ENCODE measurements around the gene MYPOP.

DNA sequence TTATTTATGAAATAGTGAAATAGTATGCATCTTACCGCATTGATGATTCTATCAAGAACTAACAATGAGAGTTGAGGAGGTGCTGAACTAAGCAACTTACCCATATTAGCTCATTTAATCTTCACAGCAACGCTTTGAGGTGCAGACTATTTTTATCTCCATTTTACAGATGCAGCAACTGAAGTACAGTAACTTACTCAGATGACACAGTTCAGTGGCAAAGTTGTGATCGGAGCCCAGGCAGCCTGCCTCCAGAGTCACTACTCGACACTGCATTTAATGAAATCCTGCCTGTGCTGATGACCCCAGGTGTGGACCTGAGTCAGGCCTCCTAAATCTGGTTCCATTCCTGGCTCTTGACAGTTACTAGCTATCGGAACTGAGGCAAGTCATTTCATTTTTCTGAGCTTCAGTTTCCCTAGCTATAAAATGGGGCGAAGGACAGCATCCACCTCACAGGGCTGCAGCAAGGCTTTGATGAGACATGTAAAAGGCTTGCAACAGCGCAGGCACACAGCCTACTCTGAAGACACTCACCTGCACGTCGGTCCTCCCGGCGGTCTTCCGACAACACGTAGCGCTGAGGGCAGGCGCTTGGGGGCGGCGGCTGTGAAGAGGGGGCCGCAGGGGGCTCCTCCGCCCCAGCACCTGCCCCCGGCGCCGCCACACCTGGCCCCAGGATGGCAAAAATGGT lies 1.5 kb downstream of the MYPOP start:
- TF ChIP-seq, protein P1, sequence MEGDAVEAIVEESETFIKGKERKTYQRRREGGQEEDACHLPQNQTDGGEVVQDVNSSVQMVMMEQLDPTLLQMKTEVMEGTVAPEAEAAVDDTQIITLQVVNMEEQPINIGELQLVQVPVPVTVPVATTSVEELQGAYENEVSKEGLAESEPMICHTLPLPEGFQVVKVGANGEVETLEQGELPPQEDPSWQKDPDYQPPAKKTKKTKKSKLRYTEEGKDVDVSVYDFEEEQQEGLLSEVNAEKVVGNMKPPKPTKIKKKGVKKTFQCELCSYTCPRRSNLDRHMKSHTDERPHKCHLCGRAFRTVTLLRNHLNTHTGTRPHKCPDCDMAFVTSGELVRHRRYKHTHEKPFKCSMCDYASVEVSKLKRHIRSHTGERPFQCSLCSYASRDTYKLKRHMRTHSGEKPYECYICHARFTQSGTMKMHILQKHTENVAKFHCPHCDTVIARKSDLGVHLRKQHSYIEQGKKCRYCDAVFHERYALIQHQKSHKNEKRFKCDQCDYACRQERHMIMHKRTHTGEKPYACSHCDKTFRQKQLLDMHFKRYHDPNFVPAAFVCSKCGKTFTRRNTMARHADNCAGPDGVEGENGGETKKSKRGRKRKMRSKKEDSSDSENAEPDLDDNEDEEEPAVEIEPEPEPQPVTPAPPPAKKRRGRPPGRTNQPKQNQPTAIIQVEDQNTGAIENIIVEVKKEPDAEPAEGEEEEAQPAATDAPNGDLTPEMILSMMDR (IDR thresholded peaks at IDR 0.05; ENCODE audit: low read depth, low read length, poor library complexity, severe bottlenecking), result no peak
- TF ChIP-seq EZH2phosphoT487 (IDR thresholded peaks at IDR 0.05; ENCODE audit: borderline replicate concordance, low read length), result no peak

All from DOHH2 (cell line).